ENCODE data around the gene SNRPB2. TPM values are rescaled to one million over a fixed set of nuclear protein-coding genes. Genes with fewer than 3 reads are reported as not detected.

SNRPB2 gene
- polyA plus RNA-seq, 3 donors: 25.2 to 66.3 (median 62.3) TPM

GRCh38 chr20:16689906-16690305 lies 39.9 kb upstream of the SNRPB2 start:
- Mint-ChIP-seq H3K4me3 (no peak overlapping the region), H3K36me3 (no peaks in the 10 kb centered on the region), H3K27ac (no peak overlapping the region), H3K9me3 (peaks cover 0 to 5% (median 0%) of the 10 kb centered on the region in 7 donors), H3K4me1 (no peaks in the 10 kb centered on the region), H3K27me3 (ENCODE audit: low read depth in 3 of 3) (peaks cover 4 to 7% (median 4%) of the 10 kb centered on the region in 3 donors)
- H3K9ac ChIP-seq (ENCODE audit: insufficient read depth, low read length, poor library complexity, severe bottlenecking): no peak overlapping the region
- intact Hi-C loops (cut with micrococcal nuclease): no loop called here
- no peak for TF ChIP-seq CTCF (IDR thresholded peaks at IDR 0.05)
- H3K4me3 ChIP-seq (replicated peaks in 1 of 3; ENCODE audit: low read depth in 2 of 3, low read length in 3 of 3): no peak overlapping the region
- no peaks in the 10 kb centered on the region for H4K20me1 ChIP-seq (ENCODE audit: insufficient read depth, low read length)
- no peak overlapping the region for H2AFZ ChIP-seq (ENCODE audit: insufficient read depth, low read depth, low read length, poor library complexity, severe bottlenecking)
- 100% methylated on average over 2 of the region's 3 CpGs for WGBS (ENCODE audit: insufficient coverage)
- H3K27ac ChIP-seq (ENCODE audit: low read depth in 1 of 2, low read length in 2 of 2): no peak overlapping the region
- H3K9me3 ChIP-seq (replicated peaks in 1 of 2; ENCODE audit: control insufficient read depth in 1 of 2, insufficient read depth in 1 of 2, low read length in 2 of 2): no peaks in the 10 kb centered on the region
- no peaks in the 10 kb centered on the region for H3K79me2 ChIP-seq (ENCODE audit: insufficient read depth, low read length)
- H3K27me3 ChIP-seq (ENCODE audit: control insufficient read depth in 2 of 2, insufficient read depth in 2 of 2, low read length in 2 of 2): no peaks in the 10 kb centered on the region
- DNase-seq: no peak
- H3K4me1 ChIP-seq (ENCODE audit: control insufficient read depth in 1 of 2, insufficient read depth in 2 of 2, low read length in 2 of 2): no peaks in the 10 kb centered on the region
- H3K36me3 ChIP-seq (replicated peaks in 1 of 2; ENCODE audit: control insufficient read depth in 1 of 2, insufficient read depth in 2 of 2, low read length in 2 of 2): no peaks in the 10 kb centered on the region
- no peak overlapping the region for H3K4me2 ChIP-seq (replicated peaks; ENCODE audit: extremely low read depth, low read length, poor library complexity, severe bottlenecking)

- Histone ChIP-seq H3K9ac (ENCODE audit: insufficient read depth, low read length, poor library complexity, severe bottlenecking) (no peak overlapping the region), H3K79me2 (ENCODE audit: insufficient read depth, low read length) (no peaks in the 10 kb centered on the region), H3K36me3 (replicated peaks in 1 of 2; ENCODE audit: control insufficient read depth in 1 of 2, insufficient read depth in 2 of 2, low read length in 2 of 2) (no peaks in the 10 kb centered on the region), H3K4me2 (replicated peaks; ENCODE audit: extremely low read depth, low read length, poor library complexity, severe bottlenecking) (no peak overlapping the region), H3K27ac (ENCODE audit: low read depth in 1 of 2, low read length in 2 of 2) (no peak overlapping the region), H2AFZ (ENCODE audit: insufficient read depth, low read depth, low read length, poor library complexity, severe bottlenecking) (no peak overlapping the region), H3K4me3 (replicated peaks in 1 of 3; ENCODE audit: low read depth in 2 of 3, low read length in 3 of 3) (no peak overlapping the region), H3K9me3 (replicated peaks in 1 of 2; ENCODE audit: control insufficient read depth in 1 of 2, insufficient read depth in 1 of 2, low read length in 2 of 2) (no peaks in the 10 kb centered on the region), H4K20me1 (ENCODE audit: insufficient read depth, low read length) (no peaks in the 10 kb centered on the region), H3K27me3 (ENCODE audit: control insufficient read depth in 2 of 2, insufficient read depth in 2 of 2, low read length in 2 of 2) (no peaks in the 10 kb centered on the region), H3K4me1 (ENCODE audit: control insufficient read depth in 1 of 2, insufficient read depth in 2 of 2, low read length in 2 of 2) (no peaks in the 10 kb centered on the region)
- no CpG with 5 or more reads among the region's 2 CpGs for WGBS (ENCODE audit: insufficient coverage)
- Mint-ChIP-seq H3K4me1 (no peaks in the 10 kb centered on the region), H3K9me3 (peaks cover 0 to 5% (median 0%) of the 10 kb centered on the region in 7 donors), H3K4me3 (no peak overlapping the region), H3K27ac (no peak overlapping the region), H3K27me3 (ENCODE audit: low read depth in 3 of 3) (peaks cover 2 to 6% (median 4%) of the 10 kb centered on the region in 3 donors), H3K36me3 (no peaks in the 10 kb centered on the region)
- intact Hi-C loops (cut with micrococcal nuclease): no loop called here
- no peak for TF ChIP-seq CTCF (IDR thresholded peaks at IDR 0.05)
- DNase-seq: no peak
These were observed 38.4 kb upstream of the SNRPB2 start for GRCh38 chr20:16691381-16691780.
